Stimulated activated CD4-positive, alpha-beta T cell treated with anti-CD3 and anti-CD28 coated beads, Interleukin-15, amount 100 ng/mL, for 24 hours (primary cell): ENCODE data around the gene KLHDC2.
"Not testable (repeated sequence)": the region's sequence is repeated elsewhere in the genome, so short reads cannot be mapped to it uniquely, and the experiment has no call there.

ENCODE experiments used
- DNase-seq: peaks from one replicate; pipeline ENCODE4 v3.0.0-alpha.2; 2020

Gene KLHDC2

DNA sequence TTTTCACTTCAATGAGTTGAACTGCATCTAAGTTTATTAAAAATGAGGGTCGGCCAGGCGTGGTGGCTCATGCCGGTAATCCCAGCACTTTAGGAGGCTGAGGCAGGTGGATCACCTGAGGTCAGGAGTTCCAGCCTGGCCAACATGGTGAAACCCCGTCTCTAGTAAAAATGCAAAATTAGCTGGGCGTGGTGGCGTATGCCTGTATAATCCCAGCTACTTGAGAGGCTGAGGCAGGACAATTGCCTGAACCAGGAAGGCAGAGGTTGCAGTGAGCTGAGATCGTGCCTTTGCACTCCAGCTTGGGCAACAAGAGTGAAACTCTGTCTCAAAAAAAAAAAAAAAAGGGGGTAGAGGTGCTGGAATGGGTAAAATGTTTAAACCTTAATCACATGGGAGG is 13.1 kb downstream of the KLHDC2 start:
- DNase-seq: not testable (repeated sequence)

- DNase-seq: no peak
These were observed 15.6 kb downstream of the KLHDC2 start for GRCh38 chr14:49783394-49784014.

GRCh38 chr14:49786315-49786714 is 18.4 kb downstream of the KLHDC2 start:
- no peak for DNase-seq

DNA sequence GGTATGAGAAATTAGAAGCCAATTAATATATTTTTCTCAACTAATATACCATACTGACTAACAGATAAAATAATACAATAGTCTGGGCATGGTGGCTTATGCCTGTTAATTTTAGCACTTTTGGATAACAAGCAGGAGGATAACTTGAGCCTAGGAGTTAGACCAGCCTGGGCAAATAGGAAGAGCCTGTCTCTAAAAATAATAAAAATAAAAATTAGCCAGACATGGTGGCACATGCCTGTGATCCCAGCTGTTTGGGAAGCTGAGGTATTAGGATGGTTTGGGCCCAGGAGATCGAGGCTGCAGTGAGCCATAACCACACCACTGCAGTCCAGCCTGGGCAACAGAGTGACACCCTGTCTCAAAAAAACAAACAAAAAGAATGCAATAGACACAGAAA is 24.7 kb downstream of the KLHDC2 start:
- no peak for DNase-seq

DNA sequence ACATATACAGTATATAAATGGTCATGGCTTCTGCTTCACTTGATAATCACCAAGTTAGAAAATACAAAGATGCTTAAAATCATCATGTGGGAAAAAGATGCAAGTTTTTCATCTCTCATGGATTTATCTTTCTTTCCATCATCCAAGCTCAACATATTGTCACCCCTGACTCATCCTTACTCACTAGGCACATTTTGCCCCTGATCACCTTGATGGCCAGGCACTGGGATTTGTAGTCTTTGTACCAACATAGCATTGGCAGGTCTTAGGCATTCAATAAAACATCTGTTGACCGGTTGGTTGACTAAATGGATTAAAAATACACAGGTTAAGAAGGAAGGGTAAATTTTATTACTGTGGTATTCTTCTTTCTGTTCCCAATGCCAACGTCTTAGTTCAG is 28.1 kb downstream of the KLHDC2 start:
- no peak for DNase-seq

GRCh38 chr14:49808780-49809179 is 40.8 kb downstream of the KLHDC2 start:
- no peak for DNase-seq

DNA sequence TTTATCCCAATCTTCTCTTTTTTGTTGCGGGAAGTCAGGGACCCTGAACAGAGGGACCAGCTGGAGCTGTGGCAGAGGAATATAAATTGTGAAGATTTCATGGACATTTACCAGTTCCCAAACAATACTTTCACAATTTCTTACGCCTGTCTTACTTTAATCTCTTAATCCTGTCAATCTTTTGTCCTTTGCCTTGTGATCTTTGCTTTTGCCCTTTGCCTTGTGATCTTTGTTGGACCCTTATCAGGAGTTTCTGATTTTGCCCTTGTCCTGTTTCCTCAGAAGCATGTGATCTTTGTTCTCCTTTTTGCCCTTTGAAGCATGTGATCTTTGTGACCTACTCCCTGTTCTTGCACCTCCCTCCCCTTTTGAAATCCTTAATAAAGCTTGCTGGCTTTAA is 48.2 kb downstream of the KLHDC2 start:
- not testable (repeated sequence) for DNase-seq

DNA sequence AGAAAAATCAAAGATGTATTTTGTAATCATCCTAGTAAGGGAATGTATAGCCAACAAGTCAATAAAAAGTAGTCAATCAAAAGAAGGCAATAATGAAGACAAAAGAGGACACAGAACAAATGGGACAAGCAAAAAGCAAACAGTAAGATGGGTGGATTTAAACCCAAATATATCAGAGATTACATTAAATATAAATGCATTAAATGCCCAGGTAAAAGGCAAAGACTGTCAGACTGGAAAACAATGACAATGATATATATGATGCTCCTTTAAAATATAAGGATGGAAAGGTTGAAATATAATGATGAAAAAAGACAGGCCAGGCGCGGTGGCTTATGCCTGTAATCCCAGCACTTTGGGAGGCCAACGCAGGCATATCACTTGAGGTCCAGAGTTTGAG is 48.9 kb downstream of the KLHDC2 start:
- DNase-seq: no peak

DNA sequence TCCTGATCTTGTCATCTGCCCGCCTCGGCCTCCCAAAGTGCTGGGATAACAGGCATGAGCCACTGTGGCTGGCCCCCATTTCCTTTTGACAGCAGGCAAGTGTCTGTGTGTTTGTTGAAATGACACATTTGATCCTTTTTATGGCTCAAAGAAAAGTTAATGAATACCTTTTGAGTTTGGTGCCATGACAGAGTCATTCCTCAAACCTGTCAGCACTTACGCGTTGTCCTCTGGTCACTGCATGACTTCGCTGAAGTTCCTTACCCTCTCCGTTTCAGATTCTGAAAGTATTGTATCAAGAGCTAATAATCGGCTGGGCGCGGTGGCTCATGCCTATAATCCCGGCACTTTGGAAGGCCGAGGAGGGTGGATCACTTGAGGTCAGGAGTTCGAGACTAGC is 52.2 kb downstream of the KLHDC2 start:
- no peak for DNase-seq

DNA sequence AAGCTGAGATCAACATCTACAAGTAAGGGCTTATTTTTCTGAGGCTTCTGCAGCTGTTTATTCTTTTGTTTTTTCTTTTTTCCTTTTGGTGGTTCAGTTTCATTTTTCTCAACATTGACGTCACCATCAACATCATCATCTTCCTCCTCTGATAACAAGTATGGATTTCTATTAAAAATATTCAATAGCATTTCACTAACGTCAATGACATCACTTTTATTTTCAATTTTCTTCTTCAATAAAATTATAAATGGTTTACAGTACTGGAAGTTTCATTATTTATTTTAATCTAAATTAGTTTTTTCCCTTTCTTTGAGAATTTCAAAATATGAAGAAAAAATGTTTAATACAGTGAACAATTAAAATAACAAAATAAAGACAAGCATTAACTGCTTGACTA is 60.7 kb downstream of the KLHDC2 start:
- DNase-seq: no peak
